GM12878 (cell line): Measurements from ENCODE around the gene POU3F3.

Experiments used
- CBFB ChIP-seq: IDR thresholded peaks from 2 replicates; pipeline ENCODE4 v1.6.1; 2016; ENCODE audit warnings: antibody characterized with exemption, low read depth
- CHD4 ChIP-seq: fragments of 200-600 bp; sonication (generic); IDR thresholded peaks from 2 replicates; pipeline ENCODE4 v1.6.1; 2016; ENCODE audit warnings: mild to moderate bottlenecking
- CREM ChIP-seq: IDR thresholded peaks from 2 replicates; pipeline ENCODE4 v1.6.1; 2014; ENCODE audit warnings: antibody characterized with exemption, low read depth
- EZH2 ChIP-seq: IDR thresholded peaks from 2 replicates; pipeline ENCODE4 v1.6.1; 2012; ENCODE audit warnings: low read depth, mild to moderate bottlenecking, control low read depth, inconsistent platforms, low read length, borderline replicate concordance; ENCODE audit not compliant: control insufficient read depth

DNA sequence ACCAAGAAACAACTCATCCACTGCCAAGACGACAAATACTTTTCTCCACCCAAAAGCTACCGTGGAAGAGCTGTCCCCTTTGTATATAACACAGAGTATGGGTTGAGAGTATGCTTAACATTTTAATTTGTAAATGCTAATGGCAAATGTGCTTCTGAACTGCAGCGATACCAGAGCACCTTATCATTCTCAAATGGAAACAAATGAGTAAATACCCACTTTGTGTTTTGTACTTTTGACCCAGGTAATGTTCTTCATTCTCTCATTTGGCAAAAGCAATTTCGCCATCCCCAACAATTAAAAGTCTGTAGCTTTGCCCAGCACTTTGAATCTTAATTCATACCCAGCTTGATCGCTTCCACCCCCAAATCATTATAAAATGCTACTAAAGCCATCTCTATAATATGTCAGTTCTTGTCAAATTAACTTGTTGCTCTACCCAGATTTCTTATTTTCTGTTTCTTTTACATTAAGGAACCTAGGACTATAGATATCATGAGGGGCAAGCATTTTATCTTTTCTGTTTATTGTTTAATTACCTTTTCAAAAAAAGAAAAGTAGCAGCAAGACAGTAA, 6.2 kb upstream of the POU3F3 start:
- TF ChIP-seq CBFB, result no peak
- no peak for TF ChIP-seq CHD4
- TF ChIP-seq EZH2, result no peak
- TF ChIP-seq CREM, result no peak
